Cardiac septum (tissue), 1 donor: ENCODE results near the gene AIRE. TPM values are rescaled to one million over a fixed set of nuclear protein-coding genes. Genes with fewer than 3 reads are reported as not detected.

Experiments
- DNase-seq: peaks from one replicate; pipeline ENCODE4 v3.0.0-alpha.2; 2020; ENCODE audit warnings: low spot score
- intact Hi-C: fragments of 100-400 bp; cut with DNase I; formaldehyde crosslinking; loops from one replicate; pipeline ENCODE4 v1.14.0; 2022
- total RNA-seq: library from RNA; stranded (reverse); fragmentation: NEBNext Ultra II Directional; extraction: Animal tissue kit (Norgen Biotek cat#: 25700); gene quantifications from one replicate; pipeline ENCODE4 v1.2.1, GENCODE V29; 2021
- donor health status: DM: no; HTN: no; CAD: no.

Gene AIRE
- total RNA-seq, 1 donor from 2014 or later, result 0.11 TPM

DNA sequence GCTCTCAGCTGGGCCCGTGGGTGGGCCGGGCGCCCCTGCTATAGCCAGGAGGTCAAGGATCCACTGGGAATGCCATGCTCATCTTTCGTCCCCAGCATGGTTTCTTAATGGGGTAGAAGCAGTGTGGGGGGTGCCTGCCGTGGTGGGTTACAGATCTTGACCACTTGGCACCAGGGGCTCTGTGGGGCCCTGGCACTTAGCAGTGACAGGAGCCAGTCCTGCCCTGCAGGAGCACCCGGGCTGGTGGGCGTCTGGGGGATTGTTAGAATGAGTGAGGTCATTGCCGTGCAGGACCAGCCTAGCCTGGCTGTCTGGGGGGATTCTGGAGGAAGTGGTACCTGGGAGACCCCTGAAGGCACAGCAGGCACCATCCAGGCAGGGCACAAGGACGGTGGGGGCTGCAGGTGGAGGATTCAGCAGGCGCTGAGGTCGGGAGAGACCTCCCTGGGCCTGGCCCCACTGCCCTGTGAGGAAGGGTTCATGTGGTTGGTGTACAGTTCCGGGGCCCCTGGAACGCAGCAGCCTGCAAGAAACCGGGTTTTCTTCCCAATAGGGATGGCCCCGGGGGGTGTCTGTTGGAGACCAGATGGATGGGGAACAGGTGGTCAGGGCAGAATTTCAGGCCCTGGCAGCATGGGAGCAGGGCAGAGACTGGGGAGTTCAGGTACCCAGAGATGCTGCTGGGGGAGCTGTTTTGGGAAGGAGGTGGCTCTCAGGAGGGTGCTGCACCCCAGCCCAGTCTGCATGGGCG lies 4.8 kb downstream of the AIRE start:
- intact Hi-C loops, result no loop called here
- no peak for DNase-seq

DNA sequence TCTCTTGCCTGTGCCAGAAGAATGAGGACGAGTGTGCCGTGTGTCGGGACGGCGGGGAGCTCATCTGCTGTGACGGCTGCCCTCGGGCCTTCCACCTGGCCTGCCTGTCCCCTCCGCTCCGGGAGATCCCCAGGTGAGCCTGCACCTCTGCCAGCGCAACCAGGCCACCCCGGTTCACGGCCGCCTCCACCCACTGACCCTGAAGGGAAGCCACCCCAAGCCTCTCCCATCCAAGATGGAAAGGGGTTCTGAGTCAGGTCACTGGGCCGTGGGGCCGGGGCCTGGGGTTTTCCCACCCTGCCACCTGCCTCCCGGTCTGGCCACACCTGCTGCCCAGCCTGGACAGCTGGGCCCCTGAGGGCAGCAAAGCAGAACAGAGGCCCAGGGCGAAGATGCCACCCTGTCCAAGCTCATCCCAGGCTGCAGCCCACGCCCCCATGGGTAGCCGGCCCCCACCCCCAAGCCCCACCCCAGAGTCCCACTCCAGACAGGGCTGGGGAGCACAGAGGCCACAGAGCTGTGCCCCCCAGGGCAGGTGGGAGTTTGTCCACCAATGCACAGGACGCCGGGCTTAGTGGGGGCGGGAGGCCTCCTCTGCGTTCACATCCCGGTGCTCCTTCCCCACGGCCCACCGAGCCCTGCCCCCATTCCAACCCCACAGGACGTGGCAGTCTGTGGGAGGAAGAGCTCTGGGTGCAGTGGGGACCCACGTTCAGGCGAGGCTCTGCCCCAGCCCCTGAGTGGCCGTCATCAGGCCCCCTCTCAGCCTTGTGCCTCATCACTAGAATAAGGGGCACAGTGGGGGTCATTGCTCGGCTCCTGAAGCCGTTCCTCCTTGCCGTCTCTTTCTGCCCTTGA lies 5.6 kb downstream of the AIRE start:
- intact Hi-C loops, result no loop called here
- no peak for DNase-seq

GRCh38 chr21:44291936-44292811 lies 6.5 kb downstream of the AIRE start:
- DNase-seq, result no peak
- intact Hi-C loops, result no loop called here

DNA sequence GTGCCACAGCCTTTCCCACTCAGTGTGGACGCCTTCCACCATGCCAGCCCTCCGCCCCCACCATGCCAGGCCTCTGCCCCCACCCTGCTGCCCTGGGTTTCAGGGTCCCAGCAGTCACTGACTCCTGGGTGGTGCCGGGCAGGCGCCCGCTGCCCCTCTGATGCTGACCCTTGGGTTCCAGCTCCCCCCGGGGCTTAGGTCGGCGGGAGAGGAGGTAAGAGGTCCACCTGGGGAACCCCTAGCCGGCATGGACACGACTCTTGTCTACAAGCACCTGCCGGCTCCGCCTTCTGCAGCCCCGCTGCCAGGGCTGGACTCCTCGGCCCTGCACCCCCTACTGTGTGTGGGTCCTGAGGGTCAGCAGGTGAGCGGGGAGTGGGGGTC lies 7.1 kb downstream of the AIRE start:
- intact Hi-C loops, result no loop called here
- DNase-seq, result no peak

DNA sequence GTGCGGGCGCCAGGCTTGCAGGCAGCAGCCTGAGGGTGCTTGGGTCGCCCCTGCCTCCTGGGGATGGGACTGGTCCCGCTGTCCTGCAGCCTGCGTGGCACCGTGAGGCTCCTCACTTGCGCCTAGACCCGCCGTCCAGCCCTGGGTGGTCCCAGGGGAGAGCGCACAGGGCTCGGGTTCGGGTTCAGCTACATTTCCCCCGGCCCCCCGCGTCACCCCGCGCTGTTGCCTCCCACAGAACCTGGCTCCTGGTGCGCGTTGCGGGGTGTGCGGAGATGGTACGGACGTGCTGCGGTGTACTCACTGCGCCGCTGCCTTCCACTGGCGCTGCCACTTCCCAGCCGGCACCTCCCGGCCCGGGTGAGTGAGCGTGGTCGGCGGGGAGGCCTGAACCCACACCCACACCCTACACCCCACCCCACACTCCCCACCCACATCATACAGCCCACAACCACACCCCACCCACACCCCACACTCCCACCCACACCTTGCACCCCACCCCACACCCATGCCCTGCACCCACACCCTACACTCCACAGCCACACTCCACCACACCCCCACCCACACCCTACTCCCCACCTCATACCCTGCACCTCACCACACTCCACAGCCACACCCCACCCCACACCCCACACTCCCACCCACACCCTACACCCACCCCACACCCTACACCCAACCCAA lies 8.0 kb downstream of the AIRE start:
- DNase-seq, result no peak
- intact Hi-C loops, result no loop called here

DNA sequence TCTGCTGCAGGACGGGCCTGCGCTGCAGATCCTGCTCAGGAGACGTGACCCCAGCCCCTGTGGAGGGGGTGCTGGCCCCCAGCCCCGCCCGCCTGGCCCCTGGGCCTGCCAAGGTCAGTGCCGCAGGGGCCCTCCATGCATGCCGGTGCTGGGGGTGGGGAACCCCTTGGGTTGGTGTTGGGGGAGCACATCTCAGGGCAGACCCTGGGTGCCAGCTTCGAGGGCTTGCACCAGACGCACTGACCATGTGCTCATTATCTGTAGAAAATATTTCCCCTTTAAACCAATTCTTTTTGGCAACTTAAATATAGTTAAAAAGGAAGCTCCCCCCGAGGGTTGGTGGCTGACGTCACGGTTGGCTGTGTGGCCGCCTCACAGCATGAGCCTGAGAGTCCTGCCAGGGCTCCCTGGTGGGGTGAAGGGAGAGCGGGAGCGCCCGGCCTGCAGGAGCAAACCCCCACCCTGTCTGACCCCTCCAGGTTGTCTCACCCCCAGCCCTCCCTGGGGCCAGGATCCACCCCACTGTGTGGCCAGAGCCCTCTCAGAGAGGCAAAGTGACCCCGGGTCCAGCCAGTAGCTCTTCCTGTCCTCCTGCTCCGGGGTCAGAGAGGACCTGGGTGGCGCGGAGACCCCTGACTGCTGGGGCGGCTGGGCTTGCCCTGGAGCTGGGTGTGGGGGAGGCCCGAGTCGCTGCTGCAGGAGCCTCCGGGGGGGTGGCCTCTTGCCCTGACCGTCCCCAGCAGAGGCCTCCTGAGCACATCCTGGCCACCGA lies 8.9 kb downstream of the AIRE start:
- intact Hi-C loops, result no loop called here
- DNase-seq, result no peak

DNA sequence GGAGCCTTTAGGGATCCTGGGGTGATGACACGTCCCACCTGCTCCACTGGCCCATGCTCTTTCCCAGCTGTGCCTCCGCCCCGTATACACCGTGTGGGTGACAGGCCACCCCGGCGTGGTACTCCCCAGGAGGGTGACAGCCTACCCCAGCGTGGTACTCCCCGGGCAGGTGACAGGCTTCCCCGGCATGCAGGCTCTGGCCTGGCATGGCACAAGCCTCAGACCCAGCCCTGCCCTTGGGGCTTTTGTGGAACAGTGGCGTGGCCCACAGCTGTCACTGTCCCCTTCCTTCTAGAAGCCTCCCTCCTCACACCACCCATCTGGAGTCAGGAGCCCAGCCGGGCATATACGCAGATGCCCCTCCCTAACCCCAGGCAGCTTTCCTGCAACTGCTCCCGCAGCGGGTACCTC lies 9.5 kb downstream of the AIRE start:
- intact Hi-C loops, result no loop called here
- no peak for DNase-seq

DNA sequence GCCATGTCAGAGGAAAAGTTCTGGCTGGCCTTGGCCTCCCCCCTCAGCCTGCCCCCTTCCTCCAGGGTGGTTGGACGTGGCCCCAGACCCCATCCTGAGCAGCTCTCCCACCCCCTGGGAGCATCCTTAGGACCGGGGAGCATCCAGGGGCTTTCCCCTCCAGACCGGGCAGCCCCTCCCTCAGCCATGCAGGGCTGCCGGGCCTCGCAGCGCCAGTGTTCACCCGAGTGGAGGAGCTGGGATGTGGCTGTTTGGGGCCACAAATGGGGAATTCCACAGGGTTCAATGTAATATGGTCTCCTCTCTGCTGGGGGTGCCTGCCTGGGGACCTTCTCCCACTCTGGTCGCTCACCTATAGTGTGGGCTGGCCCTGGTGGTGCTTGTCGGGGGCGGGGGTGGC lies 10.0 kb downstream of the AIRE start:
- DNase-seq, result no peak
- intact Hi-C loops, result no loop called here

DNA sequence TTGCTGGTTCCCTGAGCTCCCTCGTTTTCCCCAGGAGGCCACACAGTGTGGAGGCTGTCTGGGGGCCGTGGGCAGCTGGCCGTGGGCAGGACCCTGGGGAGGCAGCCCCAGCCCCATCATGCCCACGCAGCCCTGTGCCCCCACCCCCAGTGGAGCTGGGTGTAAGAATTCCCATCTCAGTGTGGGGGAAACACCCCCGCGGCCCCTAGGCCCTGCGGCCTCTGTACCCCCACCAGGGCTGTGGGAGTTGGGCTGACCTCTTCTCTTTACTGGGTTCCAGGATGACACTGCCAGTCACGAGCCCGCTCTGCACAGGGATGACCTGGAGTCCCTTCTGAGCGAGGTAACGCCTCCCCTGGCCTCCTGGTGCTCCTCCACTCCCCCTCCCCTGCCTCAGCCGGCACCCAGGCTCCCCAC lies 10.4 kb downstream of the AIRE start:
- no peak for DNase-seq
- intact Hi-C loops, result no loop called here

DNA sequence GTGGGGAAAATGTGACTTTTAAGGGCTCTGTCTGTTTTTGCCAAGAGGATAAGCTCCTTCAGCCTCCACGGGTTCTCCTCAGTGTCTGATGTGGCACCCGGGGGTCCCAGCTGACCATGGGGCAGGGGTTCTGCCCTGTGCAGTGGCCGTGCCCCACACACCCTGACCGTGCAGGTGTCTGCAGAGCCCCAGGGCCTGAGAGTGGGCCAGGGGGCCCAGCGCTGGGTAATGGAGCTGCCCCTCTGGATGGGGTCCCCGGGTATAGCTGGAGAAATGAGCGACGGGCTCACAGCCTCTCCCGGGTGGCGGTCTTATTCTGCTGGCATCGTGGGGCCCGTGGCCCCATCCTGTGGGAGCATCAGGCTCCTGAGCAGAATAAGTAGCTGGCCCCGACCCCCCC lies 11.2 kb downstream of the AIRE start:
- no peak for DNase-seq
- intact Hi-C loops, result no loop called here

DNA sequence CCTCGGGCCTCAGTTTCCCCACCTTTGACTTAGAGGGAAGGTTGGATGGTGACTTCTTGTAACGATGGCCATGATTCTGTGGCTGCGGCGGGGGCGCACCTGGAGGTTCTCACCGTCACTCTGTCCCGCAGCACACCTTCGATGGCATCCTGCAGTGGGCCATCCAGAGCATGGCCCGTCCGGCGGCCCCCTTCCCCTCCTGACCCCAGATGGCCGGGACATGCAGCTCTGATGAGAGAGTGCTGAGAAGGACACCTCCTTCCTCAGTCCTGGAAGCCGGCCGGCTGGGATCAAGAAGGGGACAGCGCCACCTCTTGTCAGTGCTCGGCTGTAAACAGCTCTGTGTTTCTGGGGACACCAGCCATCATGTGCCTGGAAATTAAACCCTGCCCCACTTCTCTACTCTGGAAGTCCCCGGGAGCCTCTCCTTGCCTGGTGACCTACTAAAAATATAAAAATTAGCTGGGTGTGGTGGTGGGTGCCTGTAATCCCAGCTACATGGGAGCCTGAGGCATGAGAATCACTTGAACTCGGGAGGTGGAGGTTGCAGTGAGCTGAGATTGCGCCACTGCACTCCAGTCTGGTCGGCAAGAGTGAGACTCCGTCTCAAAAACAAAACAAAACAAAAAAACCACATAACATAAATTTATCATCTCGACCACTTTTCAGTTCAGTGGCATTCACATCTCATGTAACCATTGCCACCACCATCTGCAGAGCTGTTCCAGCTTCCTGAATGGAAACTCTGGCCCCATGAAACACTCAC lies 12.0 kb downstream of the AIRE start:
- DNase-seq, result peak; percentile 93
- intact Hi-C loops, result no loop called here

GRCh38 chr21:44298301-44298700 lies 12.6 kb downstream of the AIRE start:
- intact Hi-C loops, result no loop called here
- no peak for DNase-seq

DNA sequence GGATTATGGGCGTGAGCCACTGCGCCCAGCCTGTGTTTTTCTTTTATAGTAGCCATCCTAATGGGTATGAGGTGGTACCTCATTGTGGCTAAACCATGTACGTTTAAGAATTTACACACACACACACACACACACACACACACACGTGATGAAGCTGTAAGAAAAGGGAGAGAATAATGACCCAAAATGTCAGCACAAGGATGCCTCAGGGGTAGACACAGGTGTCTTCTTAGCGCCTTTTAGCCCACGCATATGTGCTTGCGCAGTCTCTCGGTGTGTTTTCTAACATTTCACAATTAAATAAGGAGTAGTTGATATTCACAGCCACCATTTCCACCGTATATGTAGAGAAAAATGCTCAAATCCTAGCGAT lies 13.4 kb downstream of the AIRE start:
- intact Hi-C loops, result no loop called here

GRCh38 chr21:44299458-44300261 lies 14.0 kb downstream of the AIRE start, which contains the start of gene PFKL:
TSS of gene PFKL (plus strand) at chr21:44300053. CDS start at chr21:44300106, 53 bp downstream.
- DNase-seq, result peak; percentile 88
- intact Hi-C loops, result loop anchor here (10.0 kb wide), 1 partner anchor 285 kb away; the partner anchor contains the start of gene TRAPPC10

More for the DNA sequence above, 13.4 kb downstream of the AIRE start:
- DNase-seq, result no peak

DNA sequence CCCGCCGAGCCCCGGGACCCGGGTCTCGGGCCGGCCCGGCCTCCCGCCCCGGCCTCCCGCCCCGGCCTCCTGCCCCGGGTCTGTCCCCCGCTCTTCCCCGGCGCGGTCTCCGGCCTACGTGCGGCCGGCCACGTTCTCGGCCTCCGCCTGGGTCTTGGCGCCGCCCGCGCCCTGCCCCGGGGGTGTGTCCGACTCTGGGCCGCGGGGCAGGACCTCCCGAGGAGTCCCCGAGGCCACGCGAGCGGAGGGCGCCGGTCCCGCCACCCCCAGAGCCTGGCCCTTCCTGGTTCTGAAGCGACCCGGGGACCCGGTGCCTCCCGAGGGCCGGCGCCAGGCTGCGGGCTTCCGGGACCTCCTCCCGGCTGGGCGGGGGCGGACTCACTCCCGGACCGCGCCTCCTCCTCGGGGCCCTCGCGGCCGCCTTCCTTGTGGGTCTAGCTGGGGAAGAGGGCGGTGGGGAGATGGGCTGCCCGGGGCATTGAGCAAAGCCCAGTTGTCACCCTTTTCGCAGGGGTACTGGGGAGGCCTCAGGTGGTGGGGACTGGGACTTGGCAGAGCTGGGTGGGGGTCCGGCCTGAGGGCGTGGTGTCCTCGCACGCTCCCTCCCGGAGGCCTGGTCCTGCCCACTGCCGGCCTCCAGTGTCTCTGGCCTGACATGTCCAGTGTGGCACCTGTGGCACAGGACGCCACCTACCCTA lies 14.7 kb downstream of the AIRE start:
- intact Hi-C loops, result loop anchor here (10.0 kb wide), 1 partner anchor 286 kb away; the partner anchor contains the start of gene TRAPPC10
- peak; percentile 89 for DNase-seq

DNA sequence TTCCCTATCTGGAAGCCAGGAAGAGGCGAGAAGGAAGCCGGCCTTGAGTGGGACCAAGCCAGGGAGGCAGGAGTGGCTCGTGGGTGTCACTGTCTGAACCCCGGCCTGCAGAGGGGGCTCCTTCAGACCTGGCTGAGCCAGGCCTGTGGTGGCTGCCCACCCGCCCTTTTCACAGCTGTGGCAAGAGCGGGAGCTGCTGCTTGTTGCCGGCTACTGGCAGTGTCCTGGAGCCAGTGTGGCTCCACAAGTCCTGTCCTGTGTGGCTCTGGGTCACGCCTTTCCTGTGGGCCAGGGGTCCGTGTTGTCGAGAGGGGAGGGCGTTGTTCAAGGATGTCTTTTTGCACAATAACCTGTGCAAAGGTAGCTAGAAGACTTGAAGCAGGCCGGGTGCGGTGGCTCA lies 15.5 kb downstream of the AIRE start:
- intact Hi-C loops, result loop anchor here (10.0 kb wide), 1 partner anchor 286 kb away; the partner anchor contains the start of gene TRAPPC10
- DNase-seq, result no peak
